Nephron progenitor cell (in vitro differentiated cells): Measurements from ENCODE around the gene GOLIM4.
A peak's percentile ranks its signal among the peaks of the same experiment; 100 is the strongest.

Experiments
- DNase-seq: peaks from one replicate; pipeline ENCODE4 v3.0.0; 2021
- H3K27ac Mint-ChIP-seq: 2 replicates; pipeline ENCODE4 v1.8.0; 2021; ENCODE audit warnings: mild to moderate bottlenecking, moderate library complexity, mixed read lengths
- H3K27me3 Mint-ChIP-seq: 2 replicates; pipeline ENCODE4 v1.8.0; 2021; ENCODE audit warnings: mild to moderate bottlenecking, low read depth, mixed read lengths; ENCODE audit not compliant: poor library complexity
- H3K36me3 Mint-ChIP-seq: 2 replicates; pipeline ENCODE4 v1.8.0; 2021; ENCODE audit warnings: low read depth, mixed read lengths
- H3K4me1 Mint-ChIP-seq: 2 replicates; pipeline ENCODE4 v1.8.0; 2021; ENCODE audit warnings: mixed read lengths
- H3K4me3 Mint-ChIP-seq: 2 replicates; pipeline ENCODE4 v1.8.0; 2021; ENCODE audit warnings: mild to moderate bottlenecking, moderate library complexity, mixed read lengths
- H3K9me3 Mint-ChIP-seq: 2 replicates; pipeline ENCODE4 v1.8.0; 2021; ENCODE audit warnings: mild to moderate bottlenecking, moderate library complexity, mixed read lengths
- TF ChIP-seq, protein P1 (sequence below): fragments of 200-600 bp; sonication (generic); IDR thresholded peaks from 2 replicates; pipeline ENCODE4 v1.5.0; 2021; ENCODE audit warnings: antibody characterized with exemption

The GOLIM4 gene

GRCh38 chr3:168051070-168051469 is 44.7 kb downstream of the GOLIM4 start:
- Mint-ChIP-seq H3K27me3 (no peaks in the 10 kb centered on the region), H3K4me1 (peaks cover 53% of the 10 kb centered on the region), H3K36me3 (peaks cover 19% of the 10 kb centered on the region), H3K27ac (no peak overlapping the region), H3K4me3 (no peak overlapping the region), H3K9me3 (peaks cover 14% of the 10 kb centered on the region)
- DNase-seq = no peak
- TF ChIP-seq, protein P1, sequence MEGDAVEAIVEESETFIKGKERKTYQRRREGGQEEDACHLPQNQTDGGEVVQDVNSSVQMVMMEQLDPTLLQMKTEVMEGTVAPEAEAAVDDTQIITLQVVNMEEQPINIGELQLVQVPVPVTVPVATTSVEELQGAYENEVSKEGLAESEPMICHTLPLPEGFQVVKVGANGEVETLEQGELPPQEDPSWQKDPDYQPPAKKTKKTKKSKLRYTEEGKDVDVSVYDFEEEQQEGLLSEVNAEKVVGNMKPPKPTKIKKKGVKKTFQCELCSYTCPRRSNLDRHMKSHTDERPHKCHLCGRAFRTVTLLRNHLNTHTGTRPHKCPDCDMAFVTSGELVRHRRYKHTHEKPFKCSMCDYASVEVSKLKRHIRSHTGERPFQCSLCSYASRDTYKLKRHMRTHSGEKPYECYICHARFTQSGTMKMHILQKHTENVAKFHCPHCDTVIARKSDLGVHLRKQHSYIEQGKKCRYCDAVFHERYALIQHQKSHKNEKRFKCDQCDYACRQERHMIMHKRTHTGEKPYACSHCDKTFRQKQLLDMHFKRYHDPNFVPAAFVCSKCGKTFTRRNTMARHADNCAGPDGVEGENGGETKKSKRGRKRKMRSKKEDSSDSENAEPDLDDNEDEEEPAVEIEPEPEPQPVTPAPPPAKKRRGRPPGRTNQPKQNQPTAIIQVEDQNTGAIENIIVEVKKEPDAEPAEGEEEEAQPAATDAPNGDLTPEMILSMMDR = no peak

GRCh38 chr3:168049367-168049974 is 46.3 kb downstream of the GOLIM4 start:
- H3K9me3 Mint-ChIP-seq = no peaks in the 10 kb centered on the region
- no peak for DNase-seq
- H3K4me3 Mint-ChIP-seq = no peak overlapping the region
- no peaks in the 10 kb centered on the region for H3K27me3 Mint-ChIP-seq
- no peak overlapping the region for H3K27ac Mint-ChIP-seq
- TF ChIP-seq, protein P1 = no peak
- peaks cover 5% of the 10 kb centered on the region for H3K36me3 Mint-ChIP-seq
- H3K4me1 Mint-ChIP-seq = peaks cover 53% of the 10 kb centered on the region

DNA sequence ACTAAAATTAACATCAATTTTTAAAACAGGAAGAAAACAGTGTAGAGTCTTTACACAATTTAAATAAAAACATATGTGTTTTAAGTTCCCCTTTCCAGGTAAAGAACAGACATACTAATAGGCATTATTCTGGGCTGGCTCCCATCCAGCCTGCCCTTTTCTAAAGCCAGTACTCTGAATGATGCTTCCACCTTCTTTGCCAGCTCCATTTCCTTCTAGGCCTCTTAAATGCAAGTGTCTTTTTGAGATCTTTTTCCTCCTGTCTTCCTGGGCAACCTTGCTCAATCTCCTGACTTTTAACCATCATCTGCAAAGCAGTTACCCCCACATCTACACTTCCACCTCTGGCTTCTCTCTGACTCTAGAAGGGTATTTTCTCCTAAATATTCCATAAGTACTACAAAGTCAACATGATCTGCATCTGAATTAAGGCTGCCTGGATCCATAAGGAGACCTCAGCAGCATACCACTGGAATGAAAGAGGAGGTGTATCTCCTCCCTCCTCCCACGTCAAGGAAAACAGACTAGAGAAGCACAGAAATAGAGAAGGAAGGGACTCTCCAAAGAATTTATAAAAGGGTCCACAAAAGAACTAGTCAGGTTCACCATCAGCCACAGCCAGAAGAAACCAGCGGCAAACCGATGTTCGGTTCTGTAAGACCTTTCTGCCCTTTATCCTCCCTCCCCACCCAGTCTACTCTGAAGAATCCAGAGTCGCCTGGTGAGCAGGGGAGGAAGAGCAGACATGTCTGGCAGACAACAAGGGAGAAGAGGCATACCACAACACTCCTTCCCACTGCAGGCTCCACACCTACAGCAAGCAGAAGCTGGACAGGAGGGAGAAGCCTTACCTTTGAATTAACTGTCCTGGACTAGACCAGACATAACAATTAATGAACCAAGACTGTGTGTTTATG is 47.1 kb downstream of the GOLIM4 start:
- Mint-ChIP-seq H3K36me3 (no peaks in the 10 kb centered on the region), H3K4me1 (peaks cover 45% of the 10 kb centered on the region), H3K9me3 (no peaks in the 10 kb centered on the region), H3K4me3 (no peak overlapping the region), H3K27me3 (no peaks in the 10 kb centered on the region), H3K27ac (peak overlapping the region; percentile 52)
- DNase-seq = no peak
- TF ChIP-seq, protein P1 = no peak

DNA sequence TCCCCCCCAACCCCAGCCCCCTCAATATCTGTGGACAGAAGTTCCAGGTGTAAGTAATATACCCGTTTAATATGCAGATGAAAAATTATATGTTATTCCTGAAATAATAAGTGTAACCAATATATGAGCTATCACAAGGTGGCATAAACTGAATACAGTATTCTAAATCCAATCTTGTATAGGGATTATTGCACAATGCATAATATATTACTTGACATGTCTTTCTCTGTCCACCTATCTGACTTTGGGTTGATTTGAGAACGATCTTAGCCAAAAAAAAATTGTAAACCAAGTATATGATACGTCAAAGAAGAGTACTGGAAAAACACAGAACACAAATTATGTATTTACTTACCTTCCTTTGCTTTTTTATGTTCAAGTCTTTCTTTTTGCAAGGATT is 47.8 kb downstream of the GOLIM4 start:
- TF ChIP-seq, protein P1 = no peak
- H3K4me1 Mint-ChIP-seq = peaks cover 41% of the 10 kb centered on the region
- H3K9me3 Mint-ChIP-seq = no peaks in the 10 kb centered on the region
- no peak overlapping the region for H3K27ac Mint-ChIP-seq
- H3K27me3 Mint-ChIP-seq = no peaks in the 10 kb centered on the region
- DNase-seq = no peak
- no peak overlapping the region for H3K4me3 Mint-ChIP-seq
- peaks cover 6% of the 10 kb centered on the region for H3K36me3 Mint-ChIP-seq

- Mint-ChIP-seq H3K27ac (no peak overlapping the region), H3K4me1 (peaks cover 35% of the 10 kb centered on the region), H3K9me3 (no peaks in the 10 kb centered on the region)
Observed at GRCh38 chr3:168047190-168047795, 48.4 kb downstream of the GOLIM4 start.

More at GRCh38 chr3:168047190-168047795, 48.4 kb downstream of the GOLIM4 start:
- Mint-ChIP-seq H3K36me3 (peaks cover 13% of the 10 kb centered on the region), H3K4me3 (no peak overlapping the region), H3K27me3 (no peaks in the 10 kb centered on the region)
- TF ChIP-seq, protein P1 = peak; percentile 23
- DNase-seq = no peak
